ENCODE results near the gene ACSF3. TPM values are rescaled to one million over a fixed set of nuclear protein-coding genes. Genes with fewer than 3 reads are reported as not detected.
"Not testable (repeated sequence)": the region's sequence is repeated elsewhere in the genome, so short reads cannot be mapped to it uniquely, and the experiment has no call there.

ACSF3 gene
- total RNA-seq, 2 donors from 2014 or later, result 34.8 to 35.5 TPM

- Mint-ChIP-seq H3K27me3 (ENCODE audit: insufficient read depth) (peaks cover 40% of the 10 kb centered on the region), H3K9me3 (peaks cover 2% of the 10 kb centered on the region), H3K4me3 (no peak overlapping the region), H3K27ac (no peak overlapping the region), H3K36me3 (ENCODE audit: low read depth) (no peaks in the 10 kb centered on the region), H3K4me1 (peaks cover 15% of the 10 kb centered on the region)
- TF ChIP-seq CTCF (conservative IDR thresholded peaks at IDR 0.05), result no peak
- no peak for DNase-seq
- no peak overlapping the region for H3K4me3 ChIP-seq (ENCODE audit: low read length)
- no peaks in the 10 kb centered on the region for H3K36me3 ChIP-seq (ENCODE audit: control insufficient read depth, insufficient read depth, low read length)
- peaks cover 42% of the 10 kb centered on the region for H3K27me3 ChIP-seq (ENCODE audit: control insufficient read depth, insufficient read depth, low read length, poor library complexity, severe bottlenecking)
- no peaks in the 10 kb centered on the region for H3K9me3 ChIP-seq (ENCODE audit: control insufficient read depth, low read length)
- 81 to 90% methylated on average over 8 to 17 of the region's 17 CpGs for WGBS, 2 experiments (ENCODE audit: insufficient coverage in 1 of 2, insufficient read length in 1 of 2)
- no peaks in the 10 kb centered on the region for H3K4me1 ChIP-seq (ENCODE audit: control insufficient read depth, insufficient read depth, low read length)
- no peak overlapping the region for H3K27ac ChIP-seq (ENCODE audit: low read depth, low read length)
- H3K9ac ChIP-seq (ENCODE audit: extremely low read depth, low read length, poor library complexity, severe bottlenecking), result no peak overlapping the region
Measured at GRCh38 chr16:89090669-89091426, 2.8 kb upstream of the ACSF3 start.

- no peak for TF ChIP-seq CTCF (conservative IDR thresholded peaks at IDR 0.05)
- Histone ChIP-seq H3K27me3 (ENCODE audit: control insufficient read depth, insufficient read depth, low read length, poor library complexity, severe bottlenecking) (peaks cover 42% of the 10 kb centered on the region), H3K4me1 (ENCODE audit: control insufficient read depth, insufficient read depth, low read length) (no peaks in the 10 kb centered on the region), H3K4me3 (ENCODE audit: low read length) (no peak overlapping the region), H3K9ac (ENCODE audit: extremely low read depth, low read length, poor library complexity, severe bottlenecking) (no peak overlapping the region), H3K27ac (ENCODE audit: low read depth, low read length) (no peak overlapping the region), H3K36me3 (ENCODE audit: control insufficient read depth, insufficient read depth, low read length) (no peaks in the 10 kb centered on the region), H3K9me3 (ENCODE audit: control insufficient read depth, low read length) (no peaks in the 10 kb centered on the region)
- no peak for DNase-seq
- Mint-ChIP-seq H3K4me3 (peak overlapping the region; percentile 82), H3K27ac (no peak overlapping the region), H3K9me3 (peaks cover 2% of the 10 kb centered on the region), H3K4me1 (peaks cover 15% of the 10 kb centered on the region), H3K36me3 (ENCODE audit: low read depth) (peaks cover 5% of the 10 kb centered on the region), H3K27me3 (ENCODE audit: insufficient read depth) (peaks cover 31% of the 10 kb centered on the region)
- 82 to 84% methylated on average over 4 to 7 of the region's 7 CpGs for WGBS, 2 experiments (ENCODE audit: insufficient coverage in 1 of 2, insufficient read length in 1 of 2)
Measured at GRCh38 chr16:89092013-89092412, 1.6 kb upstream of the ACSF3 start.

GRCh38 chr16:89093252-89093601 is 425 bp upstream of the ACSF3 start:
- not testable (repeated sequence) for H3K27ac Mint-ChIP-seq; DNase-seq; H3K36me3 ChIP-seq (ENCODE audit: control insufficient read depth, insufficient read depth, low read length); H3K9ac ChIP-seq (ENCODE audit: extremely low read depth, low read length, poor library complexity, severe bottlenecking); H3K9me3 ChIP-seq (ENCODE audit: control insufficient read depth, low read length); H3K4me3 ChIP-seq (ENCODE audit: low read length); H3K4me1 ChIP-seq (ENCODE audit: control insufficient read depth, insufficient read depth, low read length); H3K27ac ChIP-seq (ENCODE audit: low read depth, low read length); H3K9me3 Mint-ChIP-seq; H3K36me3 Mint-ChIP-seq (ENCODE audit: low read depth)
- H3K27me3 Mint-ChIP-seq (ENCODE audit: insufficient read depth), result peaks cover 31% of the 10 kb centered on the region
- peak overlapping the region; percentile 82 for H3K4me3 Mint-ChIP-seq
- 71 to 80% methylated on average over 7 to 13 of the region's 15 CpGs for WGBS, 2 experiments (ENCODE audit: insufficient coverage in 1 of 2, insufficient read length in 1 of 2)
- peaks cover 26% of the 10 kb centered on the region for H3K4me1 Mint-ChIP-seq
- peaks cover 42% of the 10 kb centered on the region for H3K27me3 ChIP-seq (ENCODE audit: control insufficient read depth, insufficient read depth, low read length, poor library complexity, severe bottlenecking)
